ENCODE measurements around the gene NFE2L2.
"Not testable (repeated sequence)": the region's sequence is repeated elsewhere in the genome, so short reads cannot be mapped to it uniquely, and the experiment has no call there.

NFE2L2 gene

DNA sequence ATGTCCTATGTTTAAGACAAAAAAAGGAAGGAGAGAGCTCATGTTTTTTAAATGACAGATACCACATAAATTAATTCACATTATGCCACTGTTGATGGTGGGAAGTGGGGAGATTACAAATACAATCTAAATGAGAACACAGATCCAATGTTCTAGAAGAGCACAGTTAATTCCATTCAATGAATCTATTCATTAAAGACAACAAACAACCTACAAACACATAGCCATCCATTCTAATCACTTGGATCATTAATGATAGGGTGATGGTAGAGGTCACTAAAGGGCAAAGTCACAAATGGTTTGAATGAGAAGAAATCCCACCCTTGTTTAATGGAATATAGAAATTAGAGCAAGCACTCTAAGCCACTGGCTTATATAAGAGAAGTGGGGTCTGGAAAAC lies 30.3 kb downstream of the NFE2L2 start:
- TF ChIP-seq, protein P1, sequence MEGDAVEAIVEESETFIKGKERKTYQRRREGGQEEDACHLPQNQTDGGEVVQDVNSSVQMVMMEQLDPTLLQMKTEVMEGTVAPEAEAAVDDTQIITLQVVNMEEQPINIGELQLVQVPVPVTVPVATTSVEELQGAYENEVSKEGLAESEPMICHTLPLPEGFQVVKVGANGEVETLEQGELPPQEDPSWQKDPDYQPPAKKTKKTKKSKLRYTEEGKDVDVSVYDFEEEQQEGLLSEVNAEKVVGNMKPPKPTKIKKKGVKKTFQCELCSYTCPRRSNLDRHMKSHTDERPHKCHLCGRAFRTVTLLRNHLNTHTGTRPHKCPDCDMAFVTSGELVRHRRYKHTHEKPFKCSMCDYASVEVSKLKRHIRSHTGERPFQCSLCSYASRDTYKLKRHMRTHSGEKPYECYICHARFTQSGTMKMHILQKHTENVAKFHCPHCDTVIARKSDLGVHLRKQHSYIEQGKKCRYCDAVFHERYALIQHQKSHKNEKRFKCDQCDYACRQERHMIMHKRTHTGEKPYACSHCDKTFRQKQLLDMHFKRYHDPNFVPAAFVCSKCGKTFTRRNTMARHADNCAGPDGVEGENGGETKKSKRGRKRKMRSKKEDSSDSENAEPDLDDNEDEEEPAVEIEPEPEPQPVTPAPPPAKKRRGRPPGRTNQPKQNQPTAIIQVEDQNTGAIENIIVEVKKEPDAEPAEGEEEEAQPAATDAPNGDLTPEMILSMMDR (IDR thresholded peaks at IDR 0.05): no peak
- no peak for TF ChIP-seq ZFX (IDR thresholded peaks at IDR 0.05; ENCODE audit: borderline replicate concordance)
- H3K27ac ChIP-seq: no peak overlapping the region

DNA sequence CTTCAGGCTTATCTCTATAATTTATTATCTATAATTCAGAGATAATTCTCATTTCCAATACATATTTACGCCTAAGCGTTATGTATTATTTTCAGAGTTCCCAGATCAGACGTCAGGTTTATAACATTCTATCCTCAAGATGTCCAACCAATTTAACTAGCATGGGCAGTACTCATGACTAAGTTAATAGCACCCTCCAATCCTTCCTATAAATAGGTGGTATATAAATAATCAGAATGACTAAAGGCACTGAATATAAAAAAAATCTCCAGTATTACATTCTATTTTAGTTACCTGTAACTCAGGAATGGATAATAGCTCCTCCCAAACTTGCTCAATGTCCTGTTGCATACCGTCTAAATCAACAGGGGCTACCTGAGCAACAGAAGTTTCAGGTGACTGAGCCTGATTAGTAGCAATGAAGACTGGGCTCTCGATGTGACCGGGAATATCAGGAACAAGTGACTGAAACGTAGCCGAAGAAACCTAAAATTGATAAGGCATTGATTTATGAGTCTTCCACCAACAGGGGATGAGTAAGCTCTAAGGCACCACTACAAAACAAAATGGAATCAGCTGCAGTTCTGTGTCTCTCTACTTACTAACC lies 32.3 kb downstream of the NFE2L2 start:
- no peak overlapping the region for H3K27ac ChIP-seq
- no peak for TF ChIP-seq ZFX (IDR thresholded peaks at IDR 0.05; ENCODE audit: borderline replicate concordance)
- TF ChIP-seq, protein P1 (IDR thresholded peaks at IDR 0.05): no peak

DNA sequence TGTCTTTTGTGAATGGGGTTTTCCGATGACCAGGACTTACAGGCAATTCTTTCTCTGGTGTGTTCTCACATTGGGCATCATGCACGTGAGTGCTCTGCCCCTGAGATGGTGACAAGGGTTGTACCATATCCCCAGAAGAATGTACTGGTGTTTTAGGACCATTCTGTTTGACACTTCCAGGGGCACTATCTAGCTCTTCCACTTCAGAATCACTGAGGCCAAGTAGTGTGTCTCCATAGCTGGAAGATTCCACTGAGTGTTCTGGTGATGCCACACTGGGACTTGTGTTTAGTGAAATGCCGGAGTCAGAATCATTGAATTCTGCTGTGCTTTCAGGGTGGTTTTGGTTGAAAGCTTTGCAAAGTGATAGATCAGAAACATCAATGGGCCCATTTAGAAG lies 33.3 kb downstream of the NFE2L2 start:
- no peak for TF ChIP-seq ZFX (IDR thresholded peaks at IDR 0.05; ENCODE audit: borderline replicate concordance)
- TF ChIP-seq, protein P1 (IDR thresholded peaks at IDR 0.05): no peak
- H3K27ac ChIP-seq: no peak overlapping the region

DNA sequence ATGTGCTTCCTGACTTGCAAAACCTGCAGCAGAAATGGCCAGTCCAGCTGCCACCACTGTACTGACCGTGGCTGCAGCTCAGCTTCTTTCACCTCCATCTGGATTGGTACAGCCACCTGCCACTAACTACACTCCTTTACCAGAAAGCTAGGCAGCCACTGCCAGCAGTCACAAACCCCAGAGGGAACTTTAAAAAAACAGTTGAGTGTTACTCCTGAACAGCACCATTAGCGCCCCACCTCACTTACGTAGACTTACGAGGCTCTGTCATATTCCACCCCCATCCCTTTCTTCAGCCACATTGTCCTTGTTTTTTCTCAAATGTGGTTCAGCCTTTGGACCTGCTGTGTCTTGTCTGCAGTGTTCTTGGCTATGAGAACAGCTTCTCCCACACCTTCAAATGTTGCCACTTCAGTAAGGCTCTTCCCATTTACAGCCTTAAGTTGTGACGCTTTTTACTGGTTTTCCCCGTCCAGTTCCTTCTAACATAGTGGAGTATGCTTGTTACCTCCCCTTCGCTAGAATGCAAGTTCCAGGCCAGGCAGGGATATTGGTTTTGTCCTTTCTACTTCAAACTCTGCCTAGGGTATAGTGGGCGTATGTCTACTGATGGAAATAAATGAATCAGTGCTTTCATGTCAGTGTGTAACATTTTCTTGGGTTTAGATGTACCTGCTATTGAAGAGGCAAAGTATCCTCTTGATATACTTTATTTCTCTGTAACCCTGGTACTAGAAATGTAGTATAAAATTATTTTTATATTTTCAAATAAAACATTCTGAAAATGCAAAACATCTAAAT lies 34.9 kb downstream of the NFE2L2 start:
- TF ChIP-seq, protein P1 (IDR thresholded peaks at IDR 0.05): no peak
- TF ChIP-seq ZFX (IDR thresholded peaks at IDR 0.05; ENCODE audit: borderline replicate concordance): no peak
- peak overlapping the region; percentile 26; the same call in 1 of the 2 replicates for H3K27ac ChIP-seq

DNA sequence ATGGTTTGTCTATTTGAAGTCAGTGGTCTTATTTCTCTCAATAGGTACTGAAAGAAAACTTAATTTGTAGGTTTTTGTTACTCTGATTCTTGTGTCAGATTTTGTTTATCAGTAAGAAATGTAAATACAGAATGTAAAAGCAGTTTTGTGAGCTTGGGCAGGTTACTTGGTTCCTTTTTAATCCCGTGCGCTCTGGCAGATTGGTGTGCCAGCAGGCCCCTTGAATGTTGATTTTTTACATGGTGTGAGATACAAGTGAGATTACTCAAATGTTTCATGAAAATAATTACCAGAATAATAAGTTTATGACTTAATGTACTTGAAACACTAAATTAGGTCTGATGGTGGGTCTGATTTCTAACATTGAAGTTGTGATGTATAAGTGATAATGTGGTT lies 38.6 kb downstream of the NFE2L2 start:
- TF ChIP-seq ZFX (IDR thresholded peaks at IDR 0.05; ENCODE audit: borderline replicate concordance): no peak
- TF ChIP-seq, protein P1 (IDR thresholded peaks at IDR 0.05): no peak
- H3K27ac ChIP-seq: no peak overlapping the region

DNA sequence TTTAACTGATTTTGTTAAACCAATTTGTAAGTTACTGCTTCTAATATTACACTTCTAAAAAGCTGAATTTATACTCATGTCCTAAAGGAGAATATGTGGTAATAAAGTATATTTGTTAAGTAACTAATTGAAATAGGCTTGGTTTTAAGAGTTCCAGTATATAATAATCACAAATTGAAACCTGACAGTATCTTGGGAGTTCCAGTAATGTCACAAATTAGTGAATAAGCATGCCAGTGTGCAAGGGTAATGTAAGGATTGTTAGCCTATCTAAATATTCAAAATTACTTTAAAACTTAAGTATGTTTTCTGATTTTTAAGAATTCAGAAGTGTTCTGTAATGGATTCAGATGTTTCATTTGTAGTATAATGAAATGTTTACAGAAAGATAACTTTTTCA lies 41.1 kb downstream of the NFE2L2 start:
- not testable (repeated sequence) for H3K27ac ChIP-seq

DNA sequence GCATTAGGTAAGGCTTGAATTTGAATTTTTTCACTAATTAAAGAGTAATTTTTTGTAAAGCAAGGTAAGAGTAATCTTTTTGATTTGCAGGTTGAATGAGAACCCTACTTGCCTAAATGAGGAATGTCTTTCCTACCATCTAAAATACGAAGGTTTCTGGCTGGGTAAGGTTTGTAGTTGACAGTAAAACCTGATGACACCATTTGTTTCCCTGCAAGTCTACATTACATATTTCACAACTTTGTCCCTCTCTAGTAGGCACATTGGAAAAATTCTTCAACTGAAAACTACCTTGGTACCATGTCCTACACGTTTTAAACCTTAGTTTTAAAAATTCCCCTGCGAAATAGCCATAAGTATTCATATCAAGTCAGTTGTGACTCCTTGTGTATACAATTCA lies 42.6 kb downstream of the NFE2L2 start:
- no peak overlapping the region for H3K27ac ChIP-seq
- no peak for TF ChIP-seq ZFX (IDR thresholded peaks at IDR 0.05; ENCODE audit: borderline replicate concordance)
- TF ChIP-seq, protein P1 (IDR thresholded peaks at IDR 0.05): no peak

Measured in 22Rv1 (cell line).